OCI-LY3 (cell line): ENCODE data around the gene M6PR.

Experiments
- H2AFZ ChIP-seq: fragments of 200-600, 300-600 bp; shearing (Covaris generic); 2 replicates; pipeline ENCODE4 v1.6.0; 2014; ENCODE audit warnings: antibody characterized with exemption, low read depth, low read length
- H3K27ac ChIP-seq: fragments of 200-600, 300-600 bp; sonication (generic); 2 replicates; pipeline ENCODE4 v1.5.1; 2014; ENCODE audit warnings: mild to moderate bottlenecking, low read length, moderate library complexity, mixed read lengths
- H3K27me3 ChIP-seq: fragments of 200-600, 300-600 bp; sonication (generic); 2 replicates; pipeline ENCODE4 v1.6.1; 2014; ENCODE audit warnings: low read depth, low read length, mixed read lengths
- H3K36me3 ChIP-seq: fragments of 200-600, 300-600 bp; sonication (generic); replicated peaks from 2 replicates; pipeline ENCODE3; 2014; ENCODE audit warnings: low read depth, low read length, mixed read lengths
- H3K4me1 ChIP-seq: fragments of 300-600, 200-600 bp; sonication (generic); 2 replicates; pipeline ENCODE4 v1.6.1; 2014; ENCODE audit warnings: low read length, mixed read lengths
- H3K4me2 ChIP-seq: fragments of 200-600, 300-600 bp; sonication (generic); 2 replicates; pipeline ENCODE4 v1.6.1; 2014; ENCODE audit warnings: low read length, mixed read lengths
- H3K4me3 ChIP-seq: fragments of 300-600, 200-600 bp; sonication (generic); 2 replicates; pipeline ENCODE4 v1.5.1; 2014; ENCODE audit warnings: antibody characterized with exemption, mild to moderate bottlenecking, low read length, moderate library complexity
- H3K79me2 ChIP-seq: fragments of 300-600, 200-600 bp; shearing (Covaris generic); 2 replicates; pipeline ENCODE4 v1.6.1; 2014; ENCODE audit warnings: mild to moderate bottlenecking, low read length, mixed read lengths
- H3K9ac ChIP-seq: fragments of 300-600, 200-600 bp; shearing (Covaris generic); 2 replicates; pipeline ENCODE4 v1.6.0; 2014; ENCODE audit warnings: mild to moderate bottlenecking, low read length, moderate library complexity
- H3K9me3 ChIP-seq: fragments of 200-600, 300-600 bp; shearing (Covaris generic); 2 replicates; pipeline ENCODE4 v1.6.1; 2014; ENCODE audit warnings: low read length, mixed read lengths; ENCODE audit not compliant: insufficient read depth
- H4K20me1 ChIP-seq: fragments of 200-600, 300-600 bp; sonication (generic); 2 replicates; pipeline ENCODE4 v1.6.1; 2016; ENCODE audit warnings: low read length, mixed read lengths; ENCODE audit not compliant: insufficient read depth
- CTCF ChIP-seq: fragments of 200-600, 300-600 bp; sonication (generic); IDR thresholded peaks from 2 replicates; pipeline ENCODE4 v1.5.1; 2014; ENCODE audit warnings: antibody characterized with exemption, low read length, low read depth
- EZH2phosphoT487 ChIP-seq: fragments of 200-600 bp; shearing (Covaris generic); IDR thresholded peaks from 2 replicates; pipeline ENCODE4 v1.6.1; 2018; ENCODE audit warnings: antibody characterized with exemption, mixed run types, low read depth

M6PR gene

GRCh38 chr12:8917751-8918150 lies 31.7 kb downstream of the M6PR start:
- peaks cover 14% of the 10 kb centered on the region for H3K4me1 ChIP-seq
- H4K20me1 ChIP-seq, result no peaks in the 10 kb centered on the region
- H3K79me2 ChIP-seq, result no peaks in the 10 kb centered on the region
- H3K27me3 ChIP-seq, result 0 out of 2 replicates have a peak, but pooled peaks cover 4% of the 10 kb centered on the region
- no peak overlapping the region for H3K4me3 ChIP-seq
- no peaks in the 10 kb centered on the region for H3K36me3 ChIP-seq
- H3K4me2 ChIP-seq, result no peak overlapping the region
- H3K27ac ChIP-seq, result no peak overlapping the region
- H3K9me3 ChIP-seq, result no peaks in the 10 kb centered on the region
- no peak overlapping the region for H2AFZ ChIP-seq
- no peak overlapping the region for H3K9ac ChIP-seq
- TF ChIP-seq EZH2phosphoT487 (no peak), CTCF (no peak)

GRCh38 chr12:8917031-8917430 lies 32.4 kb downstream of the M6PR start:
- H3K4me1 ChIP-seq, result peaks cover 14% of the 10 kb centered on the region

GRCh38 chr12:8916154-8916553 lies 33.3 kb downstream of the M6PR start:
- Histone ChIP-seq H2AFZ (no peak overlapping the region), H3K79me2 (no peaks in the 10 kb centered on the region), H3K9ac (no peak overlapping the region), H3K27me3 (0 out of 2 replicates have a peak, but pooled peaks cover 4% of the 10 kb centered on the region), H3K4me1 (peaks cover 14% of the 10 kb centered on the region), H4K20me1 (no peaks in the 10 kb centered on the region), H3K27ac (no peak overlapping the region), H3K4me2 (no peak overlapping the region), H3K36me3 (no peaks in the 10 kb centered on the region), H3K4me3 (no peak overlapping the region), H3K9me3 (no peaks in the 10 kb centered on the region)
- TF ChIP-seq EZH2phosphoT487, result no peak
- TF ChIP-seq CTCF, result no peak

More at GRCh38 chr12:8917031-8917430, 32.4 kb downstream of the M6PR start:
- Histone ChIP-seq H3K4me3 (no peak overlapping the region), H3K27me3 (0 out of 2 replicates have a peak, but pooled peaks cover 4% of the 10 kb centered on the region), H3K36me3 (no peaks in the 10 kb centered on the region), H2AFZ (no peak overlapping the region), H3K9me3 (no peaks in the 10 kb centered on the region), H3K4me2 (no peak overlapping the region), H3K9ac (no peak overlapping the region), H3K79me2 (no peaks in the 10 kb centered on the region), H3K27ac (no peak overlapping the region), H4K20me1 (no peaks in the 10 kb centered on the region)
- TF ChIP-seq CTCF, result no peak
- TF ChIP-seq EZH2phosphoT487, result no peak

GRCh38 chr12:8914716-8915526 lies 34.5 kb downstream of the M6PR start:
- H3K9me3 ChIP-seq, result no peaks in the 10 kb centered on the region
- H3K36me3 ChIP-seq, result no peaks in the 10 kb centered on the region
- H3K4me3 ChIP-seq, result peak overlapping the region; percentile 100
- peak overlapping the region; percentile 98 for H3K4me2 ChIP-seq
- no peaks in the 10 kb centered on the region for H3K79me2 ChIP-seq
- peaks cover 14% of the 10 kb centered on the region for H3K4me1 ChIP-seq
- H2AFZ ChIP-seq, result peak overlapping the region; percentile 100
- H3K9ac ChIP-seq, result peak overlapping the region; percentile 84
- H4K20me1 ChIP-seq, result no peaks in the 10 kb centered on the region
- H3K27ac ChIP-seq, result no peak overlapping the region
- no peak for TF ChIP-seq CTCF
- no peak for TF ChIP-seq EZH2phosphoT487
- 0 out of 2 replicates have a peak, but pooled peaks cover 4% of the 10 kb centered on the region for H3K27me3 ChIP-seq
